NCI-H2029 treated with DMSO at 0.1 percent for 48 hours (cell line): ENCODE measurements around the gene CCNK.

Experiments
- DNase-seq: peaks from one replicate; lab custom pipeline; 2025; lab: John Stamatoyannopoulos, UW

The CCNK gene

GRCh38 chr14:99552572-99553216 is 71.5 kb downstream of the CCNK start:
- no peak for DNase-seq

- no peak for DNase-seq
These were observed 73.0 kb downstream of the CCNK start for GRCh38 chr14:99554184-99554583.

GRCh38 chr14:99554757-99555531 is 73.7 kb downstream of the CCNK start:
- no peak for DNase-seq

- DNase-seq, result no peak
These were observed 75.1 kb downstream of the CCNK start for GRCh38 chr14:99556134-99556791.

- no peak for DNase-seq
These were observed 78.2 kb downstream of the CCNK start for GRCh38 chr14:99559286-99559990.

GRCh38 chr14:99560403-99560802 is 79.2 kb downstream of the CCNK start:
- no peak for DNase-seq

GRCh38 chr14:99560922-99561683 is 79.9 kb downstream of the CCNK start:
- no peak for DNase-seq

GRCh38 chr14:99561864-99562263 is 80.7 kb downstream of the CCNK start:
- DNase-seq, result no peak
